ENCODE measurements around the gene PDE6A.

- TF ChIP-seq CTCF (conservative IDR thresholded peaks at IDR 0.05; ENCODE audit: low read length) (no peak), EZH2phosphoT487 (IDR thresholded peaks at IDR 0.05; ENCODE audit: borderline replicate concordance) (no peak)
These were observed 12.6 kb downstream of the PDE6A start for GRCh38 chr5:149931992-149932436.

Measured in Loucy (cell line).